Measurements from ENCODE around the gene ZSCAN9.

DNA sequence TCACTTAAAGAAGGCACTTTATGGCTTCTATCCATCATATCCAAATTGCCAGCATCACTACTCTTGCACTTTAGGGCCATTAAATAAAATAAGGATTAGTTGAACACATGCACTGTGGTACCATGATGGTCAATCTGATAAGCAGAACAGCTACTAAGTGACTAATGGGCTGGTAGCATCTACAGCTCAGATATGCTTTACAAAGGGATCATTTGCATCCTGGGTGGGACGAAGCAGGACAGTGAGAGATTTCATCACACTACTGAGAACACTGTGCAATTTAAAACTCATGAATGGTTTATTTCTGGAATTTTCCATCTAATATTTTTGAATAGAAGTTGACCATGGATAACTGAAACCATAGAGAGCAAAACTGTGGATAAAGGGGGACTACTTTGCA, 25.1 kb upstream of the ZSCAN9 start:
- TF ChIP-seq, protein P1, sequence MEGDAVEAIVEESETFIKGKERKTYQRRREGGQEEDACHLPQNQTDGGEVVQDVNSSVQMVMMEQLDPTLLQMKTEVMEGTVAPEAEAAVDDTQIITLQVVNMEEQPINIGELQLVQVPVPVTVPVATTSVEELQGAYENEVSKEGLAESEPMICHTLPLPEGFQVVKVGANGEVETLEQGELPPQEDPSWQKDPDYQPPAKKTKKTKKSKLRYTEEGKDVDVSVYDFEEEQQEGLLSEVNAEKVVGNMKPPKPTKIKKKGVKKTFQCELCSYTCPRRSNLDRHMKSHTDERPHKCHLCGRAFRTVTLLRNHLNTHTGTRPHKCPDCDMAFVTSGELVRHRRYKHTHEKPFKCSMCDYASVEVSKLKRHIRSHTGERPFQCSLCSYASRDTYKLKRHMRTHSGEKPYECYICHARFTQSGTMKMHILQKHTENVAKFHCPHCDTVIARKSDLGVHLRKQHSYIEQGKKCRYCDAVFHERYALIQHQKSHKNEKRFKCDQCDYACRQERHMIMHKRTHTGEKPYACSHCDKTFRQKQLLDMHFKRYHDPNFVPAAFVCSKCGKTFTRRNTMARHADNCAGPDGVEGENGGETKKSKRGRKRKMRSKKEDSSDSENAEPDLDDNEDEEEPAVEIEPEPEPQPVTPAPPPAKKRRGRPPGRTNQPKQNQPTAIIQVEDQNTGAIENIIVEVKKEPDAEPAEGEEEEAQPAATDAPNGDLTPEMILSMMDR (conservative IDR thresholded peaks at IDR 0.05 in 1 of 2, IDR thresholded peaks at IDR 0.05 in 1 of 2; ENCODE audit: extremely low read depth in 1 of 2, insufficient read depth in 1 of 2, low read depth in 1 of 2, low read length in 2 of 2) = no peak
- TF ChIP-seq EZH2 (IDR thresholded peaks at IDR 0.05; ENCODE audit: borderline replicate concordance, low read length) = no peak
